Measurements from ENCODE around the gene MIX23. TPM values are rescaled to one million over a fixed set of nuclear protein-coding genes. Genes with fewer than 3 reads are reported as not detected.

The MIX23 gene
- 10 to 100 TPM; 11.8 to 30.6 (median 24.2) TPM for total RNA-seq

DNA sequence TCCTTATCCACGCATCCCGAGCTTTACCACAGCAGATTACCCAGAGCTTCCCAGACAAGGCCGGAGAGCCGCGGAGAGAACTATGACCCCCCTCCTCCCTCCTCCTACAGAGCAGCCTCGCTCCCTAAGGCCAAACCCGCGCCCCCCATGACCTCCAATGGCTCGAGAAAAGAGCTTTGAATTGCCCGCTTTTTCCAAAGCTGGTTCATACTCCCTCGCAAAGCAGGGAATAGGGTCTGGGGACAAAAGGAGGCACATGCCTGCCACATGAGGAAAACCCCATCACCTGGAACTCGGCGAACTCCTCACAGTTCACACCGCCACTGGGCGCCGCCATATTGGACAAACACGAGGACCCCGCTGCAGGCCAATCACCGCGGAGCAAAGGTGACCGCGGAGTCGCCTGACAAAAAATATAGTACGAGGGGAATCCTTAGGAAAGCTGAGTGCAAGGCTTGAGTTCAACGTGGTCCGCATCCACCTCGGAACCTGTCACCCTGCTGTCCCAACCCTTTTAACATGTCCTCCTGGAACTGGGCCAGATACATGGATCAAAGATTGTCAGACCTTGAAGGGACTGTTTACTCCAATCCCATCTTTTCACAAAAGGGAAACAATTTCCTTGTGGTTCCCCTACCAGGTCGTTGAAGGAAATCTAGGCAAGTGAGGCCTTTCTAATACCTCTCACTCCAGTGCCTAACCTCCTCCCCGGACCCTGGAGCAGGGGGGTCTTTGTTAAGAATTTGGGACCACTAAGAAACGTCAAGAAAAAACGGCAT is at the start of gene MIX23:
MIX23 (minus strand) TSS at position 344 of the 779 bp plus-strand sequence; CDS start at position 337, 7 bp downstream.
- peaks cover 0 to 29% (median 0%) of the 10 kb centered on the region in 3 donors for H3K36me3 ChIP-seq
- peak; percentile 30 for DNase-seq
- intact Hi-C loops (cut with DNase I), result no loop called here
- peaks cover 0 to 58% (median 13%) of the 10 kb centered on the region in 3 donors for H3K4me1 ChIP-seq
- peak within 1 kb of the TSS; percentile 64 to 90 (median 79) for H3K4me3 ChIP-seq
- 0% methylated on average over 27 to 28 of the region's 31 CpGs for WGBS, 2 donors
- no peaks in the 10 kb centered on the region for H3K27me3 ChIP-seq
- no peaks in the 10 kb centered on the region for H3K9me3 ChIP-seq
- TF ChIP-seq CTCF (IDR thresholded peaks at IDR 0.05), result peak in 1 of 6 experiments; percentile 14
- TF ChIP-seq POLR2A (IDR thresholded peaks at IDR 0.05), result peak in 1 of 4 donors; percentile 47
- H3K27ac ChIP-seq, result peak within 1 kb of the TSS; percentile 92 to 96 (median 95)

- Histone ChIP-seq H3K36me3 (peaks cover 0 to 95% (median 9%) of the 10 kb centered on the region in 3 donors), H3K27ac (no peak overlapping the region), H3K4me1 (peaks cover 0 to 13% (median 0%) of the 10 kb centered on the region in 3 donors), H3K4me3 (no peak overlapping the region), H3K27me3 (no peaks in the 10 kb centered on the region), H3K9me3 (no peaks in the 10 kb centered on the region)
- DNase-seq, result no peak
- WGBS, 2 donors, result 94 to 98% methylated on average over 2 of the region's 2 CpGs
- no peak for TF ChIP-seq CTCF (IDR thresholded peaks at IDR 0.05)
- TF ChIP-seq POLR2A (IDR thresholded peaks at IDR 0.05), result no peak
- intact Hi-C loops (cut with DNase I), result no loop called here
Observed at GRCh38 chr3:122430371-122430770, 47.3 kb upstream of the MIX23 start.

- H3K36me3 ChIP-seq, result peaks cover 0 to 86% (median 9%) of the 10 kb centered on the region in 3 donors
- peaks cover 0 to 13% (median 0%) of the 10 kb centered on the region in 3 donors for H3K4me1 ChIP-seq
- DNase-seq, result no peak
- H3K4me3 ChIP-seq, result no peak overlapping the region
- H3K27me3 ChIP-seq, result no peaks in the 10 kb centered on the region
- H3K27ac ChIP-seq, result no peak overlapping the region
- 41 to 47% methylated on average over 2 of the region's 2 CpGs for WGBS, 2 donors
- H3K9me3 ChIP-seq, result no peaks in the 10 kb centered on the region
- intact Hi-C loops (cut with DNase I), result no loop called here
- TF ChIP-seq CTCF (IDR thresholded peaks at IDR 0.05), result no peak
- no peak for TF ChIP-seq POLR2A (IDR thresholded peaks at IDR 0.05)
Observed at GRCh38 chr3:122427857-122428471, 44.9 kb upstream of the MIX23 start.

- H3K9me3 ChIP-seq, result no peaks in the 10 kb centered on the region
- WGBS, 2 donors, result 75 to 79% methylated on average over 2 of the region's 2 CpGs
- intact Hi-C loops (cut with DNase I), result no loop called here
- H3K36me3 ChIP-seq, result peaks cover 0 to 48% (median 4%) of the 10 kb centered on the region in 3 donors
- H3K27me3 ChIP-seq, result no peaks in the 10 kb centered on the region
- TF ChIP-seq POLR2A (IDR thresholded peaks at IDR 0.05), result no peak
- TF ChIP-seq CTCF (IDR thresholded peaks at IDR 0.05), result no peak
- H3K4me1 ChIP-seq, result peaks cover 3 to 16% (median 3%) of the 10 kb centered on the region in 3 donors
- H3K27ac ChIP-seq, result no peak overlapping the region
- DNase-seq, result no peak
- H3K4me3 ChIP-seq, result no peak overlapping the region
Observed at GRCh38 chr3:122421836-122422235, 38.8 kb upstream of the MIX23 start.

DNA sequence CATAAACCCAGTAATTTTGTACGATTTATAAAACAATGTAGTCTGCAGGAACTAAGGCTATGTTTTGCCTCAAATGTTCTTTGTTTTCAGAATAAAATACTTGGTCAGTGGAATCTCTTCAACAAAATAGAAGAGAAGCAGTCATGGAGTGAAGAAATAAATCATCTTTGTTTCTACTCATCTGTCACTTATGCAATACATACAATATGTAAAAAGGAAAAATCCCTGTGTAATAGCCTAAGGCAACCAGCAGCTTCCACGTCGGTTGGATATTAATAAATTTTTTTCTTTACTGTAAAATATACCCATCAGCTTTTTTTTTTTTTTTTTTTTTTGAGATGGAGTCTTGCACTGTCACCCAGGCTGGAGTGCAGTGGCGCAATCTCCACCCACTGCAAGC is 38.1 kb upstream of the MIX23 start:
- 44 to 83% methylated on average over 4 of the region's 4 CpGs for WGBS, 2 donors
- Histone ChIP-seq H3K9me3 (no peaks in the 10 kb centered on the region), H3K27me3 (no peaks in the 10 kb centered on the region), H3K4me1 (peaks cover 4 to 19% (median 4%) of the 10 kb centered on the region in 3 donors), H3K27ac (no peak overlapping the region), H3K4me3 (no peak overlapping the region), H3K36me3 (peaks cover 0 to 41% (median 0%) of the 10 kb centered on the region in 3 donors)
- intact Hi-C loops (cut with DNase I), result no loop called here
- DNase-seq, result no peak
- TF ChIP-seq POLR2A (IDR thresholded peaks at IDR 0.05) (no peak), CTCF (IDR thresholded peaks at IDR 0.05) (no peak)
